Endothelial cell of umbilical vein (primary cell): Measurements from ENCODE around the gene EXOC6. TPM values are rescaled to one million over a fixed set of nuclear protein-coding genes. Genes with fewer than 3 reads are reported as not detected.

ENCODE experiments used
- BruUV-seq: library from RNA; stranded (reverse); fragments of 400-500 nt; replicated peaks from 2 replicates; lab custom pipeline; 2021; lab: Mats Ljungman, UMichigan
- CTCF ChIA-PET: fragments of 300-600, 350-600 bp; sonication (Branson Sonifier 250); formaldehyde crosslinking; loops from one replicate; lab custom pipeline; 2021; ENCODE audit warnings: antibody characterized with exemption, inconsistent platforms; lab: Charles Lee
- POLR2A ChIA-PET: fragments of 300-600, 350-600 bp; sonication (Branson Sonifier 250); formaldehyde crosslinking; loops from one replicate; lab custom pipeline; 2021; ENCODE audit warnings: antibody characterized with exemption, inconsistent platforms; lab: Charles Lee
- DNase-seq: peaks from one replicate; pipeline ENCODE4 v3.0.0-alpha.2; 2011; ENCODE audit warnings: low read depth, low spot score
- FAIRE-seq: peaks from 2 replicates; lab custom pipeline; 2011; peaks lifted over from hg19 to GRCh38; lab: Jason Lieb, UNC
- H2AFZ ChIP-seq: 2 replicates; pipeline ENCODE4 v1.6.0; 2012; ENCODE audit warnings: low read depth, low read length, control low read depth, inconsistent platforms
- H3K27ac ChIP-seq: 2 replicates; pipeline ENCODE4 v1.5.1; 2011; ENCODE audit warnings: low read depth, mild to moderate bottlenecking, control low read depth, low read length, moderate library complexity; ENCODE audit not compliant: insufficient read depth
- H3K27me3 ChIP-seq, 2 experiments: 2 replicates each; pipeline versions ENCODE4 v1.6.0 to v1.6.1; 2011; ENCODE audit warnings: low read length in 2 of 2, mixed read lengths in 1 of 2; ENCODE audit not compliant: control insufficient read depth in 2 of 2, insufficient read depth in 2 of 2
- H3K36me3 ChIP-seq, 2 experiments: 2 replicates in 1 of 2; 3 replicates in 1 of 2; pipeline ENCODE4 v1.5.1; 2011; ENCODE audit warnings: low read length in 2 of 2, mild to moderate bottlenecking in 1 of 2, moderate library complexity in 1 of 2; ENCODE audit not compliant: control insufficient read depth in 2 of 2, insufficient read depth in 2 of 2; ENCODE audit errors: extremely low read depth in 1 of 2
- H3K4me1 ChIP-seq: 3 replicates; pipeline ENCODE4 v1.5.1; 2011; ENCODE audit warnings: mild to moderate bottlenecking, low read length; ENCODE audit not compliant: control insufficient read depth, insufficient read depth; ENCODE audit errors: extremely low read depth
- H3K4me2 ChIP-seq: 2 replicates; pipeline ENCODE4 v1.6.1; 2011; ENCODE audit warnings: low read length, control low read depth, mixed read lengths; ENCODE audit not compliant: insufficient read depth
- H3K4me3 ChIP-seq, 3 experiments: fragments of 200-600 bp in 1 of 3; sonication (generic), shearing (Covaris generic) in 1 of 3; replicated peaks in 1 of 3; 2 replicates each; pipeline ENCODE4 v1.5.1; 2011 to 2016; ENCODE audit warnings: control low read depth in 3 of 3, low read length in 3 of 3, mild to moderate bottlenecking in 2 of 3, inconsistent platforms in 1 of 3, low read depth in 1 of 3, moderate library complexity in 1 of 3; ENCODE audit not compliant: insufficient read depth in 1 of 3
- H3K79me2 ChIP-seq: 2 replicates; pipeline ENCODE4 v1.6.0; 2012; ENCODE audit warnings: low read length, inconsistent platforms; ENCODE audit not compliant: control insufficient read depth, insufficient read depth
- H3K9ac ChIP-seq: replicated peaks from 2 replicates; pipeline ENCODE3; 2011; ENCODE audit warnings: low read length, control low read depth; ENCODE audit not compliant: insufficient read depth; ENCODE audit errors: extremely low read depth
- H3K9me1 ChIP-seq: replicated peaks from 3 replicates; pipeline ENCODE4 v1.6.0; 2011; ENCODE audit warnings: mild to moderate bottlenecking, low read length; ENCODE audit not compliant: control insufficient read depth, insufficient read depth; ENCODE audit errors: extremely low read depth
- H3K9me3 ChIP-seq: replicated peaks from 2 replicates; pipeline ENCODE4 v1.5.1; 2012; ENCODE audit warnings: low read length, inconsistent platforms; ENCODE audit not compliant: control insufficient read depth, insufficient read depth
- H4K20me1 ChIP-seq: replicated peaks from 2 replicates; pipeline ENCODE3; 2011; ENCODE audit warnings: mild to moderate bottlenecking, low read length; ENCODE audit not compliant: control insufficient read depth, insufficient read depth; ENCODE audit errors: extremely low read depth
- EZH2 ChIP-seq: IDR thresholded peaks from 2 replicates; pipeline ENCODE4 v1.6.1; 2012; ENCODE audit warnings: borderline replicate concordance, low read depth, mild to moderate bottlenecking, moderate library complexity, low read length, inconsistent platforms; ENCODE audit not compliant: severe bottlenecking
- FOS ChIP-seq: IDR thresholded peaks from 2 replicates; pipeline ENCODE4 v1.6.1; 2011; ENCODE audit warnings: mild to moderate bottlenecking, low read length, moderate library complexity, borderline replicate concordance; ENCODE audit not compliant: insufficient read depth
- GATA2 ChIP-seq: IDR thresholded peaks from 2 replicates; pipeline ENCODE4 v1.7.0; 2011; ENCODE audit warnings: low read depth, mild to moderate bottlenecking, moderate library complexity, mixed read lengths, low read length; ENCODE audit not compliant: insufficient read length, insufficient read depth
- JUN ChIP-seq: IDR thresholded peaks from 2 replicates; pipeline ENCODE4 v1.6.1; 2011; ENCODE audit warnings: borderline replicate concordance, low read depth; ENCODE audit not compliant: insufficient read length, insufficient read depth
- MYC ChIP-seq: IDR thresholded peaks from one replicate; pipeline ENCODE4 v1.6.1; 2011; ENCODE audit warnings: mild to moderate bottlenecking, low read depth, low read length
- POLR2A ChIP-seq: IDR thresholded peaks from 2 replicates; pipeline ENCODE4 v1.6.1; 2012; ENCODE audit warnings: low read depth, mild to moderate bottlenecking, control low read depth, low read length
- POLR2AphosphoS5 ChIP-seq: IDR thresholded peaks from 2 replicates; pipeline ENCODE4 v1.6.1; 2012; ENCODE audit warnings: low read depth, mild to moderate bottlenecking, control low read depth, low read length, moderate library complexity; ENCODE audit not compliant: insufficient read depth
- dilution Hi-C: fragments of 300-500 bp; cut with MboI; formaldehyde crosslinking; loops from one replicate; pipeline ENCODE4 v1.15.0; 2019; ENCODE audit warnings: low sequenced_read_pairs; ENCODE audit not compliant: extremely low pct_ligation_motif_present
- intact Hi-C: fragments of 100-400 bp; cut with micrococcal nuclease; formaldehyde crosslinking; loops from one replicate; pipeline ENCODE4 v1.10.0; 2022
- polyA plus RNA-seq, 4 experiments: library from polyadenylated mRNA; depleted of rRNA in 3 of 4; stranded (reverse) in 3 of 4; unstranded in 1 of 4; fragments of >200 nt; gene quantifications; 2 replicates each; pipeline versions ENCODE4 v1.2.1 to v1.2.3, GENCODE V29; 2011 to 2012; ENCODE audit warnings: missing spikeins in 1 of 4
- total RNA-seq: library from RNA; stranded (reverse); gene quantifications from 2 replicates; pipeline ENCODE4 v1.2.3, GENCODE V29; 2021
- TF ChIP-seq, protein P1 (sequence below): IDR thresholded peaks from 2 replicates; pipeline ENCODE4 v1.6.1; 2011; ENCODE audit not compliant: insufficient read depth, insufficient read length
- TF ChIP-seq, protein P2 (sequence below), 2 donors: IDR thresholded peaks; 1 replicate in 1 of 2; 2 replicates in 1 of 2; pipeline ENCODE4 v1.5.1; 2011; ENCODE audit warnings: low read length in 2 of 2, mild to moderate bottlenecking in 2 of 2, moderate library complexity in 2 of 2, control low read depth in 1 of 2, inconsistent platforms in 1 of 2, low read depth in 1 of 2; ENCODE audit not compliant: insufficient read depth in 1 of 2; ENCODE audit errors: extremely low read depth in 1 of 2

The EXOC6 gene
- total and polyA plus RNA-seq, 2 donors (not counting 3 experiments of a cell fraction or from before 2014, with no cell fraction given) = 72.6 to 108 TPM

DNA sequence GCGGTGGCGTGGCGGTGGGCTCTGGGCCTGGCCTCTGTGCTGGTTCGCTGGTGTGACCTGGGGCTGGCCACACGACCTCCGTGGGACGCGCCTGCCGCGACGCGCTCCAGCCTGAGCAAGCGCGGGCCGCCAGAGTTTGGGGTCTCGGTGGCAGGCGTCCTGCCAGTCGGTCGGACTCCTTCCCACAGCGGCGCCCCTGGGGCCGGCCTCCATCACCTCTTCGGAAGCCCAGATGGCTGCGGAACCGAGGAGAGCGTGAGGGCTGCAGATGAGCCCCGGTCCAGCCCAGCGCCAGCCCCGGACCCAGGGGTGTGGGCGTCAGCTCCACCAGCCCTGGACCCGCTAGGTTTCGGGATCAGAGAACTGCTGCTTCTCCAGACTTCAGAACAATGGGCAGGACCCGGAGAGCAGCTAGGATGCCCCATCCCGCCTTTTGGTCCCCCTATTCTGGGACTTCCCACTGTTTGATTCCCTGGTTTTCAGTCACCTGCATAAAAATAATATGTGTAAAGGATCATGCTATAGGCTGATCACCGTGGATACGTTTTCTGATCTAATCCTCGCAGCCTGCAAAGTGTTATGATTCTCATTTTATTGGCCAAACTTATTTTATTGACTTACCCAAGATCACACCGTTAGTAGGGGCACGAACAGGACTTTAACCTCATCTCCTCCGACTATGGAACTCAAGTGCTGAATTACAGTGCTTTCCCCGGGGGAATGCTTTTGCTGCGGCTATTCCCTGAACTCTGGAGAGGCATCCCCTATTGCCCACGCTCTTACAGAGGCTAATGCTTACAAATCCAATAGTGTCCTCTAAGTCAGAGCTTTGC lies 215.0 kb downstream of the EXOC6 start:
- FAIRE-seq = no peak
- ChIA-PET POLR2A (no interaction called here), CTCF (interaction anchor here (1.5 kb wide), 1 partner anchor 40 kb away, joined by 3 read pairs; no protein-coding TSS in a partner anchor)
- H3K36me3 ChIP-seq = peaks cover 5 to 45% of the 10 kb centered on the region in 2 experiments
- no peaks in the 10 kb centered on the region for H3K79me2 ChIP-seq
- no peaks in the 10 kb centered on the region for H3K27me3 ChIP-seq
- no TSS peak for BruUV-seq
- H3K4me1 ChIP-seq = peaks cover 9% of the 10 kb centered on the region
- DNase-seq = no peak
- no peak overlapping the region for H3K4me2 ChIP-seq
- no peak overlapping the region for H3K4me3 ChIP-seq
- no peak overlapping the region for H2AFZ ChIP-seq
- H3K9ac ChIP-seq = no peak overlapping the region
- H3K9me3 ChIP-seq = no peaks in the 10 kb centered on the region
- TF ChIP-seq MYC = no peak
- no peak for TF ChIP-seq JUN
- TF ChIP-seq, protein P1, sequence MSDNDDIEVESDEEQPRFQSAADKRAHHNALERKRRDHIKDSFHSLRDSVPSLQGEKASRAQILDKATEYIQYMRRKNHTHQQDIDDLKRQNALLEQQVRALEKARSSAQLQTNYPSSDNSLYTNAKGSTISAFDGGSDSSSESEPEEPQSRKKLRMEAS = no peak
- TF ChIP-seq, protein P2, sequence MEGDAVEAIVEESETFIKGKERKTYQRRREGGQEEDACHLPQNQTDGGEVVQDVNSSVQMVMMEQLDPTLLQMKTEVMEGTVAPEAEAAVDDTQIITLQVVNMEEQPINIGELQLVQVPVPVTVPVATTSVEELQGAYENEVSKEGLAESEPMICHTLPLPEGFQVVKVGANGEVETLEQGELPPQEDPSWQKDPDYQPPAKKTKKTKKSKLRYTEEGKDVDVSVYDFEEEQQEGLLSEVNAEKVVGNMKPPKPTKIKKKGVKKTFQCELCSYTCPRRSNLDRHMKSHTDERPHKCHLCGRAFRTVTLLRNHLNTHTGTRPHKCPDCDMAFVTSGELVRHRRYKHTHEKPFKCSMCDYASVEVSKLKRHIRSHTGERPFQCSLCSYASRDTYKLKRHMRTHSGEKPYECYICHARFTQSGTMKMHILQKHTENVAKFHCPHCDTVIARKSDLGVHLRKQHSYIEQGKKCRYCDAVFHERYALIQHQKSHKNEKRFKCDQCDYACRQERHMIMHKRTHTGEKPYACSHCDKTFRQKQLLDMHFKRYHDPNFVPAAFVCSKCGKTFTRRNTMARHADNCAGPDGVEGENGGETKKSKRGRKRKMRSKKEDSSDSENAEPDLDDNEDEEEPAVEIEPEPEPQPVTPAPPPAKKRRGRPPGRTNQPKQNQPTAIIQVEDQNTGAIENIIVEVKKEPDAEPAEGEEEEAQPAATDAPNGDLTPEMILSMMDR (IDR thresholded peaks at IDR 0.05; ENCODE audit: extremely low read depth in 1 of 2, insufficient read depth in 1 of 2, low read depth in 1 of 2, low read length in 2 of 2) = no peak
- no peak for TF ChIP-seq POLR2AphosphoS5
- TF ChIP-seq FOS = no peak
- TF ChIP-seq GATA2 = no peak
- no peak for TF ChIP-seq EZH2
- TF ChIP-seq POLR2A = no peak
- intact Hi-C loops = loop anchor here (10.0 kb wide), 1 partner anchor 219 kb away; the partner anchor contains the start of gene EXOC6
- H3K27ac ChIP-seq = no peak overlapping the region
- H4K20me1 ChIP-seq = no peaks in the 10 kb centered on the region
- H3K9me1 ChIP-seq = no peaks in the 10 kb centered on the region
- dilution Hi-C loops = no loop called here
